Osteocyte (in vitro differentiated cells): Measurements from ENCODE around the gene SERPINA5. TPM values are rescaled to one million over a fixed set of nuclear protein-coding genes. Genes with fewer than 3 reads are reported as not detected.
"Not testable (repeated sequence)": the region's sequence is repeated elsewhere in the genome, so short reads cannot be mapped to it uniquely, and the experiment has no call there.

Experiments
- DNase-seq: peaks from one replicate; pipeline ENCODE4 v3.0.0; 2021; ENCODE audit warnings: mixed read lengths; ENCODE audit not compliant: unreplicated experiment; ENCODE audit errors: extremely low spot score
- H3K27ac Mint-ChIP-seq: one replicate; pipeline ENCODE4 v1.8.0; 2021; ENCODE audit warnings: mild to moderate bottlenecking, mixed read lengths; ENCODE audit not compliant: unreplicated experiment
- H3K27me3 Mint-ChIP-seq: one replicate; pipeline ENCODE4 v1.8.0; 2021; ENCODE audit warnings: mixed read lengths; ENCODE audit not compliant: unreplicated experiment
- H3K36me3 Mint-ChIP-seq: one replicate; pipeline ENCODE4 v1.8.0; 2021; ENCODE audit warnings: mixed read lengths; ENCODE audit not compliant: unreplicated experiment
- H3K4me1 Mint-ChIP-seq: one replicate; pipeline ENCODE4 v1.8.0; 2021; ENCODE audit warnings: mixed read lengths; ENCODE audit not compliant: unreplicated experiment
- H3K4me3 Mint-ChIP-seq: one replicate; pipeline ENCODE4 v1.8.0; 2021; ENCODE audit warnings: mild to moderate bottlenecking, moderate library complexity, mixed read lengths; ENCODE audit not compliant: unreplicated experiment
- H3K9me3 Mint-ChIP-seq: one replicate; pipeline ENCODE4 v1.8.0; 2021; ENCODE audit warnings: mixed read lengths; ENCODE audit not compliant: unreplicated experiment
- total RNA-seq: library from RNA; stranded (reverse); gene quantifications from 2 replicates; pipeline ENCODE4 v1.2.1, GENCODE V29; 2021
- TF ChIP-seq, protein P1 (sequence below): fragments of 200-600 bp; sonication (generic); IDR thresholded peaks from 2 replicates; pipeline ENCODE4 v1.5.0; 2021; ENCODE audit warnings: antibody characterized with exemption, mild to moderate bottlenecking, moderate library complexity

SERPINA5 gene
- total RNA-seq, 1 donor from 2014 or later, result 0.16 TPM

- Mint-ChIP-seq H3K9me3 (no peaks in the 10 kb centered on the region), H3K27ac (no peak overlapping the region), H3K36me3 (no peaks in the 10 kb centered on the region), H3K27me3 (peaks cover 3% of the 10 kb centered on the region), H3K4me3 (no peak overlapping the region), H3K4me1 (peaks cover 9% of the 10 kb centered on the region)
- TF ChIP-seq, protein P1, sequence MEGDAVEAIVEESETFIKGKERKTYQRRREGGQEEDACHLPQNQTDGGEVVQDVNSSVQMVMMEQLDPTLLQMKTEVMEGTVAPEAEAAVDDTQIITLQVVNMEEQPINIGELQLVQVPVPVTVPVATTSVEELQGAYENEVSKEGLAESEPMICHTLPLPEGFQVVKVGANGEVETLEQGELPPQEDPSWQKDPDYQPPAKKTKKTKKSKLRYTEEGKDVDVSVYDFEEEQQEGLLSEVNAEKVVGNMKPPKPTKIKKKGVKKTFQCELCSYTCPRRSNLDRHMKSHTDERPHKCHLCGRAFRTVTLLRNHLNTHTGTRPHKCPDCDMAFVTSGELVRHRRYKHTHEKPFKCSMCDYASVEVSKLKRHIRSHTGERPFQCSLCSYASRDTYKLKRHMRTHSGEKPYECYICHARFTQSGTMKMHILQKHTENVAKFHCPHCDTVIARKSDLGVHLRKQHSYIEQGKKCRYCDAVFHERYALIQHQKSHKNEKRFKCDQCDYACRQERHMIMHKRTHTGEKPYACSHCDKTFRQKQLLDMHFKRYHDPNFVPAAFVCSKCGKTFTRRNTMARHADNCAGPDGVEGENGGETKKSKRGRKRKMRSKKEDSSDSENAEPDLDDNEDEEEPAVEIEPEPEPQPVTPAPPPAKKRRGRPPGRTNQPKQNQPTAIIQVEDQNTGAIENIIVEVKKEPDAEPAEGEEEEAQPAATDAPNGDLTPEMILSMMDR, result no peak
- no peak for DNase-seq
Observed at GRCh38 chr14:94574336-94574735, 6.9 kb upstream of the SERPINA5 start.

DNA sequence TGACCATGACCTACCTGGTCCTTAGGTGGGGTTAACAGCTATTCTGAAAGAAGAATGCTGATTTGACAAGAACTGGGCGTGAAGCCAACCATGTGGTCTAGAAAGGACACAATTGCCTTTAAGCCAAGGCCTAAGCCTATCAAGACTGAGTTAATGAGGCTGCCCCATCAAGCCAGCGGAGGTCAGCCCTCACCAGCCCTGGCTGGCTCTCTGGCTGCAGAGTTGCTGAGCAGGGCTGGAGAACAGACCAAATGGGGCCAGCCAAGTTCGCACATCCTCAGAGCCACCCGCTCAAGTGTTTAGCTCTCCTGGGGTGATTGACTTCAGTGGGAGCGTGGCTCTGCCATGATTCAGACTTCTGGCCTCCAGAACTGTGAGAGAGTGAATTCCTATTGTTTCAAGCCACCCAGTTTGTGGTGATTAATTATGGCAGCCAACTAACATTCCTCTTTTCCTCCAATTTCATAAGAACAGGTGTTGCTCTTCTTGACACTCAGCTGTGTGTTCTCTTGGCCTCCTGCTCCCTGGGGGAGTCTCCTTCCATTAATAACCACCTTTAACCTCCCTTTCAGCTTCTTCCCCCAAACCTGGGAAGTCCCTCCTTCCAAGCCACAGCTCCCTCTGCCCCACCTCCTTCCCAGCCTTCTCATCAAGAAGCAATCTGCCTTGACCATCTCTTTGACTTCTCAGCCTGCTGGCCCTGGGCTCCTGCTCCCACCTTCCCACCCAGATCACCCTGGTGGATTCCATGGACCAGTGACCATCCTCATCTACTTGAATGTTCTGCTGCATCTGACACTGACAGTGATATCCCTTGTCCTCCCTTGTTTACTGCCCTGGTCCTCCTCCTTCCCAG lies 5.3 kb upstream of the SERPINA5 start:
- no peak for DNase-seq
- Mint-ChIP-seq H3K36me3 (no peaks in the 10 kb centered on the region), H3K9me3 (no peaks in the 10 kb centered on the region), H3K27me3 (peaks cover 3% of the 10 kb centered on the region), H3K4me3 (no peak overlapping the region), H3K27ac (no peak overlapping the region), H3K4me1 (peaks cover 12% of the 10 kb centered on the region)
- TF ChIP-seq, protein P1, result no peak

- not testable (repeated sequence) for H3K27me3 Mint-ChIP-seq, H3K4me3 Mint-ChIP-seq, H3K27ac Mint-ChIP-seq, H3K9me3 Mint-ChIP-seq, H3K36me3 Mint-ChIP-seq, DNase-seq, H3K4me1 Mint-ChIP-seq
Observed at GRCh38 chr14:94577472-94577871, 3.8 kb upstream of the SERPINA5 start.

GRCh38 chr14:94578712-94579111 lies 2.5 kb upstream of the SERPINA5 start:
- peaks cover 3% of the 10 kb centered on the region for H3K27me3 Mint-ChIP-seq

DNA sequence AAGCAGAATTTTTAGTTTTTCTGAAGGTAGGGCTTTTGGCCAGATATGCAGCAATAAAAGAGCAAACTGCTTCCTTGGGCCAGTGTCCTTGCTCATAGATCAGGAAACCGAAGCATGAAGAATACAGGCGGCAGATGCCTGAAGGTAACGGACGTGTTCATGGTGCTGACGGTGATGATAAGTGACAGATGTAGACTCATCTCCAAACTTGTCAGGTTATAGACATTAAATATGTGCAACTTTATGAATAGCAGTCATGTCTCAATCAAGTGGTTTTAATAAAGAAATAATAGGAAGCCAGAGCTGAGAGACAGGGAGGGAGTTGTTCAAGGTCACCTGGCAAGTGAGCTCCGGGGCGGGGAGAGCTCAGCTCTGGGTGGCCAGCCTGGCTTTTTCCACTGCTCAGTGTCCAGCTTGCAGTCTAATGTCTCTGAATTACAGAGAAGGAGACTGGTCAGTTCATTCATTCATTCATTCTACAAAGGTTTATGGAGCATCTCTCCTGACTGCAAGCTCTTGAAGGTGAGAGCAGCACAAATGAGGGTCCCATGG lies 1.0 kb downstream of the SERPINA5 start:
- no peaks in the 10 kb centered on the region for H3K9me3 Mint-ChIP-seq
- TF ChIP-seq, protein P1, result no peak
- H3K27ac Mint-ChIP-seq, result no peak overlapping the region
- peaks cover 3% of the 10 kb centered on the region for H3K27me3 Mint-ChIP-seq
- DNase-seq, result no peak
- H3K36me3 Mint-ChIP-seq, result no peaks in the 10 kb centered on the region
- no peak overlapping the region for H3K4me3 Mint-ChIP-seq
- H3K4me1 Mint-ChIP-seq, result peaks cover 5% of the 10 kb centered on the region

More at GRCh38 chr14:94578712-94579111, 2.5 kb upstream of the SERPINA5 start:
- Mint-ChIP-seq H3K4me3 (no peak overlapping the region), H3K4me1 (peaks cover 5% of the 10 kb centered on the region), H3K36me3 (no peaks in the 10 kb centered on the region), H3K9me3 (no peaks in the 10 kb centered on the region), H3K27ac (no peak overlapping the region)
- DNase-seq, result no peak
- TF ChIP-seq, protein P1, result no peak
